SK-N-SH (cell line): Measurements from ENCODE around the gene PRSS1. TPM values are rescaled to one million over a fixed set of nuclear protein-coding genes. Genes with fewer than 3 reads are reported as not detected.
"Not testable (repeated sequence)": the region's sequence is repeated elsewhere in the genome, so short reads cannot be mapped to it uniquely, and the experiment has no call there.

Experiments
- CTCF ChIA-PET: fragments of 300-600, 350-600 bp; formaldehyde crosslinking; extraction: SDS; loops from one replicate; lab custom pipeline; 2021; lab: Yijun Ruan, JAX
- POLR2A ChIA-PET: fragments of 350-600 bp; sonication (Branson Sonifier 250); formaldehyde crosslinking; extraction: SDS; loops from one replicate; lab custom pipeline; 2020; ENCODE audit warnings: antibody characterized with exemption, inconsistent platforms; lab: Yijun Ruan, JAX
- DNase-seq: peaks from one replicate; pipeline ENCODE4 v3.0.0; 2012
- H2AFZ ChIP-seq: fragments of 200-600 bp; sonication (generic); 2 replicates; pipeline ENCODE4 v1.8.1; 2016; ENCODE audit warnings: antibody characterized with exemption, mild to moderate bottlenecking, low read depth
- H3F3A ChIP-seq: fragments of 200-600 bp; sonication (generic); replicated peaks from 2 replicates; pipeline ENCODE3; 2016; ENCODE audit warnings: antibody characterized with exemption, mild to moderate bottlenecking; ENCODE audit not compliant: insufficient read depth
- H3K27ac ChIP-seq, 2 experiments: fragments of 200-500 bp in 1 of 2; fragments of 200-600 bp in 1 of 2; sonication (Bioruptor generic) in 1 of 2; sonication (generic), shearing (Covaris generic) in 1 of 2; 2 replicates each; pipeline versions ENCODE4 v1.5.1 to v1.6.1; 2014 to 2016; ENCODE audit warnings: low read depth in 2 of 2, inconsistent platforms in 1 of 2, low read length in 1 of 2, mild to moderate bottlenecking in 1 of 2, mixed read lengths in 1 of 2
- H3K27me3 ChIP-seq: fragments of 200-600 bp; sonication (generic), shearing (Covaris generic); 2 replicates; pipeline ENCODE4 v1.6.1; 2016; ENCODE audit warnings: mixed run types; ENCODE audit not compliant: insufficient read depth
- H3K36me3 ChIP-seq, 2 experiments: fragments of 200-500 bp in 1 of 2; fragments of 200-600 bp in 1 of 2; sonication (Bioruptor generic) in 1 of 2; sonication (generic) in 1 of 2; replicated peaks in 1 of 2; 2 replicates each; pipeline versions ENCODE3 to v1.5.1; 2014 to 2016; ENCODE audit warnings: low read length in 1 of 2, mild to moderate bottlenecking in 1 of 2; ENCODE audit not compliant: insufficient read depth in 2 of 2, control insufficient read depth in 1 of 2
- H3K4me1 ChIP-seq, 2 experiments: fragments of 200-500 bp in 1 of 2; fragments of 200-600 bp in 1 of 2; sonication (Bioruptor generic) in 1 of 2; sonication (generic), shearing (Covaris generic) in 1 of 2; 2 replicates each; pipeline versions ENCODE4 v1.5.1 to v1.6.1; 2014 to 2016; ENCODE audit warnings: low read depth in 1 of 2, low read length in 1 of 2, mixed run types in 1 of 2; ENCODE audit not compliant: insufficient read depth in 2 of 2, control insufficient read depth in 1 of 2
- H3K4me2 ChIP-seq: fragments of 200-600 bp; sonication (generic), shearing (Covaris generic); 2 replicates; pipeline ENCODE4 v1.6.1; 2017; ENCODE audit warnings: mixed run types
- H3K4me3 ChIP-seq, 2 experiments: fragments of 200-500 bp in 1 of 2; fragments of 200-600 bp in 1 of 2; sonication (Bioruptor generic) in 1 of 2; sonication (generic), shearing (Covaris generic) in 1 of 2; 2 replicates each; pipeline versions ENCODE4 v1.5.1 to v1.8.1; 2014 to 2016; ENCODE audit warnings: low read depth in 2 of 2, inconsistent platforms in 1 of 2, low read length in 1 of 2, mild to moderate bottlenecking in 1 of 2, mixed read lengths in 1 of 2, moderate library complexity in 1 of 2
- H3K79me2 ChIP-seq: fragments of 200-600 bp; sonication (generic); 2 replicates; pipeline ENCODE4 v1.8.1; 2017; ENCODE audit warnings: mild to moderate bottlenecking; ENCODE audit not compliant: insufficient read depth
- H3K9ac ChIP-seq: fragments of 200-600 bp; sonication (generic); 2 replicates; pipeline ENCODE4 v1.6.1; 2017; ENCODE audit warnings: mixed run types
- H3K9me2 ChIP-seq: fragments of 200-600 bp; sonication (generic); 2 replicates; pipeline ENCODE4 v1.6.1; 2017; ENCODE audit warnings: mixed run types
- H3K9me3 ChIP-seq: fragments of 200-600 bp; sonication (generic); 2 replicates; pipeline ENCODE4 v1.6.1; 2017; ENCODE audit warnings: mixed run types, mild to moderate bottlenecking, moderate library complexity
- H4K20me1 ChIP-seq: fragments of 200-600 bp; sonication (generic); 2 replicates; pipeline ENCODE4 v1.6.1; 2017; ENCODE audit warnings: mild to moderate bottlenecking, mixed run types; ENCODE audit not compliant: insufficient read depth
- CHD2 ChIP-seq: fragments of 150-350 bp; IDR thresholded peaks from 2 replicates; pipeline ENCODE4 v1.6.1; 2018; ENCODE audit warnings: low read length; ENCODE audit not compliant: partially characterized antibody
- EZH2phosphoT487 ChIP-seq: fragments of 200-600 bp; sonication (generic); IDR thresholded peaks from 2 replicates; pipeline ENCODE4 v1.6.1; 2017; ENCODE audit warnings: low read depth, mixed run types, mild to moderate bottlenecking, antibody characterized with exemption, moderate library complexity, borderline replicate concordance
- FOSL2 ChIP-seq: IDR thresholded peaks from 2 replicates; pipeline ENCODE4 v1.4.0; 2012; ENCODE audit warnings: low read depth, mild to moderate bottlenecking, moderate library complexity, borderline replicate concordance
- GABPA ChIP-seq: IDR thresholded peaks from 2 replicates; pipeline ENCODE4 v1.4.0; 2012; ENCODE audit warnings: low read depth, mild to moderate bottlenecking
- MAX ChIP-seq: IDR thresholded peaks from 2 replicates; pipeline ENCODE4 v1.4.0; 2012; ENCODE audit warnings: low read depth
- NFIC ChIP-seq: IDR thresholded peaks from 2 replicates; pipeline ENCODE4 v1.4.0; 2012; ENCODE audit warnings: borderline replicate concordance
- RAD21 ChIP-seq: IDR thresholded peaks from 2 replicates; pipeline ENCODE4 v1.6.1; 2012; ENCODE audit warnings: mild to moderate bottlenecking, low read length
- SIN3A ChIP-seq: IDR thresholded peaks from 2 replicates; pipeline ENCODE4 v1.6.1; 2012; ENCODE audit warnings: low read depth, mild to moderate bottlenecking, low read length, moderate library complexity, borderline replicate concordance
- SMC3 ChIP-seq: IDR thresholded peaks from 2 replicates; pipeline ENCODE4 v1.6.1; 2012; ENCODE audit warnings: low read depth, low read length, improper control_type of control experiment
- TAF1 ChIP-seq: IDR thresholded peaks from 2 replicates; pipeline ENCODE4 v1.6.1; 2012; ENCODE audit warnings: low read depth, mild to moderate bottlenecking, low read length, moderate library complexity, borderline replicate concordance
- TEAD4 ChIP-seq: IDR thresholded peaks from 2 replicates; pipeline ENCODE4 v1.4.0; 2012; ENCODE audit warnings: mild to moderate bottlenecking, borderline replicate concordance; ENCODE audit not compliant: insufficient read depth
- WGBS: methylation state at CpG from one replicate; pipeline ENCODE4 v1.1.6; 2017; ENCODE audit warnings: low lambda C conversion rate; 5-methylcytosine and 5-hydroxymethylcytosine counted together
- polyA plus RNA-seq, 3 experiments: library from polyadenylated mRNA; depleted of rRNA; stranded (reverse); fragments of >200 nt; gene quantifications; 2 replicates each; pipeline ENCODE4 v1.2.3, GENCODE V29; 2012

Gene PRSS1
- polyA plus RNA-seq, 1 of the 3 experiments (the other 2 are of a cell fraction) = not detected

GRCh38 chr7:142746264-142746663 lies 3.0 kb upstream of the PRSS1 start:
- Histone ChIP-seq H3K27me3 (peaks cover 33% of the 10 kb centered on the region; the same call in 1 of the 2 replicates), H3K9ac (no peak overlapping the region), H2AFZ (no peak overlapping the region), H3K79me2 (no peaks in the 10 kb centered on the region), H3K9me3 (no peaks in the 10 kb centered on the region), H3K27ac (no peak overlapping the region), H3K4me2 (no peak overlapping the region), H3K4me1 (no peaks in the 10 kb centered on the region), H3K36me3 (no peaks in the 10 kb centered on the region), H3K4me3 (no peak overlapping the region), H3F3A (no peaks in the 10 kb centered on the region), H3K9me2 (no peaks in the 10 kb centered on the region), H4K20me1 (no peaks in the 10 kb centered on the region)
- ChIA-PET POLR2A (no interaction called here), CTCF (interaction anchor here (2.5 kb wide), 1 partner anchor 37 kb away, joined by 7 read pairs; no protein-coding TSS in a partner anchor)
- WGBS = 15% methylated on average over 3 of the region's 3 CpGs
- DNase-seq = no peak
- no peak for TF ChIP-seq SMC3
- TF ChIP-seq FOSL2 = no peak
- no peak for TF ChIP-seq MAX
- no peak for TF ChIP-seq SIN3A
- TF ChIP-seq RAD21 = no peak
- no peak for TF ChIP-seq TEAD4

GRCh38 chr7:142748410-142748809 lies 862 bp upstream of the PRSS1 start:
- H4K20me1 ChIP-seq, H3K9me3 ChIP-seq, H3K4me1 ChIP-seq, H3K9ac ChIP-seq, H3K27ac ChIP-seq, DNase-seq, H2AFZ ChIP-seq, H3K36me3 ChIP-seq, H3F3A ChIP-seq, H3K4me3 ChIP-seq, H3K9me2 ChIP-seq, POLR2A ChIA-PET, H3K79me2 ChIP-seq, H3K4me2 ChIP-seq: not testable (repeated sequence)
- WGBS = 17% methylated on average over 2 of the region's 2 CpGs
- H3K27me3 ChIP-seq = peaks cover 23% of the 10 kb centered on the region; the same call in 1 of the 2 replicates
- CTCF ChIA-PET = interaction anchor here (1.1 to 3.2 kb wide), 3 partner anchors 35 to 290 kb away, joined by 4 to 13 read pairs (median 5); no protein-coding TSS in a partner anchor

DNA sequence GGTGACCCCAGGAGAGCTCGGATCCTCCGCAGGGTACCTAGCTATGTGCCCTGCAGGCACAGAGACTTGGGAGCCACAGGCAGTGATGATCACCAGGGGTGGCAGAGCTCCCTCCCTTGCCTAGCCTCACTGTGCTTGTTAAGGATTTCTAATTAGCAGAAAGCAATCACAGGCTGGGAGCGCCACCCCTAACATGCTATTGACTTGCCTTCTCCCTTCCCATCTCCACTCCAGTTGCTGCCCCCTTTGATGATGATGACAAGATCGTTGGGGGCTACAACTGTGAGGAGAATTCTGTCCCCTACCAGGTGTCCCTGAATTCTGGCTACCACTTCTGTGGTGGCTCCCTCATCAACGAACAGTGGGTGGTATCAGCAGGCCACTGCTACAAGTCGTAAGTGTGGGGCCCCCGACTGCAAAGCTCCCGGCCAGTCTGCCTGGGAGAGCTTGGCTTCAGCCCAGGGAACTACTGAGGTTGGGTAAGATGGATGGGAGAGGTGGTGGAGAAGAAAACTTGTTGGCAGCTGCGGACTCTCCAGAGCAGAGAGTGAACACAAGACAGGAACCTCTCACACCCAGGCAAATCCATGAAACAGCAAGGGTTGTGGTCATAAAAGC lies 1.2 kb downstream of the PRSS1 start:
- DNase-seq = no peak
- CTCF ChIA-PET = interaction anchor here (1.2 to 3.2 kb wide), 5 partner anchors 33 to 291 kb away, joined by 3 to 13 read pairs (median 6); no protein-coding TSS in a partner anchor
- 7% methylated on average over 9 of the region's 9 CpGs for whole genome bisulfite sequencing

GRCh38 chr7:142751526-142752175 lies 2.4 kb downstream of the PRSS1 start:
- H3K9me2 ChIP-seq, H3K36me3 ChIP-seq, H3K79me2 ChIP-seq, H3K4me2 ChIP-seq, H3K27ac ChIP-seq, H3F3A ChIP-seq, DNase-seq, H3K9me3 ChIP-seq, H2AFZ ChIP-seq, H3K4me3 ChIP-seq, H4K20me1 ChIP-seq, POLR2A ChIA-PET, H3K9ac ChIP-seq: not testable (repeated sequence)
- Histone ChIP-seq H3K27me3 (peaks cover 23% of the 10 kb centered on the region; the same call in 1 of the 2 replicates), H3K4me1 (peaks cover 0 to 10% of the 10 kb centered on the region in 2 experiments; a peak in 1 of 4 replicates)
- CTCF ChIA-PET = interaction anchor here (0.8 to 2.8 kb wide), 4 partner anchors 10 to 292 kb away, joined by 3 to 10 read pairs (median 4); no protein-coding TSS in a partner anchor
- 37% methylated on average over 14 of the region's 14 CpGs for WGBS

More for the DNA sequence above, 1.2 kb downstream of the PRSS1 start:
- TF ChIP-seq NFIC = no peak
- no peak for TF ChIP-seq TAF1
- TF ChIP-seq GABPA = no peak
- TF ChIP-seq EZH2phosphoT487 = no peak
- TF ChIP-seq CHD2 = no peak
- TF ChIP-seq, all 33 proteins: peak for 0
- Histone ChIP-seq H3F3A (no peaks in the 10 kb centered on the region), H2AFZ (no peak overlapping the region), H3K9me2 (no peaks in the 10 kb centered on the region), H3K27me3 (peaks cover 23% of the 10 kb centered on the region; the same call in 1 of the 2 replicates), H3K36me3 (no peaks in the 10 kb centered on the region), H3K4me1 (peaks cover 0 to 10% of the 10 kb centered on the region in 2 experiments; a peak in 1 of 4 replicates), H3K9me3 (no peaks in the 10 kb centered on the region), H3K4me3 (no peak overlapping the region), H3K9ac (no peak overlapping the region), H4K20me1 (no peaks in the 10 kb centered on the region), H3K79me2 (no peaks in the 10 kb centered on the region), H3K4me2 (no peak overlapping the region), H3K27ac (no peak overlapping the region)
- POLR2A ChIA-PET = interaction anchor here (1.1 kb wide), 1 partner anchor 10 kb away, joined by 3 read pairs; no protein-coding TSS in a partner anchor
